GM12873 (cell line): ENCODE measurements around the gene RNF212B.

Experiments used
- TF ChIP-seq, protein P1 (sequence below): IDR thresholded peaks from 2 replicates; pipeline ENCODE4 v1.5.1; 2012; ENCODE audit warnings: low read depth, mild to moderate bottlenecking, moderate library complexity, low read length, control low read depth; ENCODE audit not compliant: insufficient read depth; ENCODE audit errors: missing control alignments

RNF212B gene, protein sequence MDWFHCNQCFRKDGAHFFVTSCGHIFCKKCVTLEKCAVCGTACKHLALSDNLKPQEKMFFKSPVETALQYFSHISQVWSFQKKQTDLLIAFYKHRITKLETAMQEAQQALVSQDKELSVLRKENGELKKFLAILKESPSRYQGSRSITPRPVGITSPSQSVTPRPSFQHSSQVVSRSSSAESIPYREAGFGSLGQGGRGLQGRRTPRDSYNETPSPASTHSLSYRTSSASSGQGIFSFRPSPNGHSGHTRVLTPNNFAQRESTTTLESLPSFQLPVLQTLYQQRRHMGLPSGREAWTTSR

DNA sequence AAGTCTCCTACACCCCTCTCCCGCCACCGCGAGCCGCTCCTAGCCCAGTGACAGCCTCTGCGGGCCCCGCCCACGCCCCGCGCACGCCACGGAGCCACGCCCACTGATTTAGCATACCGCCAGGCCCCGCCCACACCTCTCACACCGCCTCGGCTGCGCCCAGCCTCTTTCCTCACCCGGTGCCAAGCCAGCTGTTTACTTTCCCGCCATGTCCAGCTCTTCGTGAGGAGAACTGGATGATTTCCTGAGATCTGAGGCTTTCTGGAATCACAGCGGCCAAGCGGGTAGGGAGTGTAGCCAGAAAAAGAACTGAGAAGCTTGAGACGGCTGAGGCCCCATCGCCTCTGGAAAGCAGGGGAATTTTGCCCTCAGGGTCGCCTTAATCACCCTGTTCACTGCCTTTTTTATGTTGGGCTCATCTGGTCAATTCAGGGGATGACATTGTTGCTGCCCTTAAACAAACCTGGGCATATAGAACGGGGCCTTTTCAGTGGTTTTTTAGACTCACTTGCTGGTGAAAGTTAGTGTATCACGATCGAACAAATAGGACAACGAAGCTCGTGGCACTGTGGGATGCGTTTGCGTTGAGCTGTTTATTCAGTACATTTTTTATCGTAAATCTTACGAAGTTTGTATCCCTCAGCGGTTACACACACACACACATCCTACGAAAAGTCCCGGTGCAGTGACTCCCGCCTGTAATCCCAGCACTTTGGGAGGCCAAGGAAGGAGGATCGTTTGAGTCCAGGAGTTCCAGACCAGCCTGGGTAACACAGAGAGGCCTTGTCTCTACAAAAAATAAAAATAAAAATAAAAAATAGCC is at the start of gene RNF212B:
RNF212B (plus strand) TSS at position 165 of the 823 bp plus-strand sequence. CDS start 2,410 bp downstream, outside the sequence.
- TF ChIP-seq, protein P1, sequence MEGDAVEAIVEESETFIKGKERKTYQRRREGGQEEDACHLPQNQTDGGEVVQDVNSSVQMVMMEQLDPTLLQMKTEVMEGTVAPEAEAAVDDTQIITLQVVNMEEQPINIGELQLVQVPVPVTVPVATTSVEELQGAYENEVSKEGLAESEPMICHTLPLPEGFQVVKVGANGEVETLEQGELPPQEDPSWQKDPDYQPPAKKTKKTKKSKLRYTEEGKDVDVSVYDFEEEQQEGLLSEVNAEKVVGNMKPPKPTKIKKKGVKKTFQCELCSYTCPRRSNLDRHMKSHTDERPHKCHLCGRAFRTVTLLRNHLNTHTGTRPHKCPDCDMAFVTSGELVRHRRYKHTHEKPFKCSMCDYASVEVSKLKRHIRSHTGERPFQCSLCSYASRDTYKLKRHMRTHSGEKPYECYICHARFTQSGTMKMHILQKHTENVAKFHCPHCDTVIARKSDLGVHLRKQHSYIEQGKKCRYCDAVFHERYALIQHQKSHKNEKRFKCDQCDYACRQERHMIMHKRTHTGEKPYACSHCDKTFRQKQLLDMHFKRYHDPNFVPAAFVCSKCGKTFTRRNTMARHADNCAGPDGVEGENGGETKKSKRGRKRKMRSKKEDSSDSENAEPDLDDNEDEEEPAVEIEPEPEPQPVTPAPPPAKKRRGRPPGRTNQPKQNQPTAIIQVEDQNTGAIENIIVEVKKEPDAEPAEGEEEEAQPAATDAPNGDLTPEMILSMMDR, result no peak

DNA sequence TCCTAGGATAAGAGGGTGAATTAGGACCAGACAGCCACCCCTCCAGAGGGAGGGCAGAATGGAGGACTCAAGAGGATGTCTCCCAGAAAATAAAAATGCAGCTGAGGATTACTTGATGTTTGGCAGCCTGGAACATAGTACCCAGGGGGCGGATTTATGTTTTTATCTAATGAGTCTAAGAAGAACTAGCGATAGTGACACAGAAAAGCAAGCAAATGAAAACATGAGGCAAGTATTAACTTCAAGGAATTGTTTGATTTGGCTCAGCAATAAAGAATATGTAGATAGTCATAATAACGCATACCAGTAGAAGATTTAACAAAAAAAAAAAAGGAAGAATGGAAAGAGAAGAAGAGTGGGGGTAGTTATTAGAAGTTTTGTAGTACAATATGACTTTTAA is 44.3 kb upstream of the RNF212B start:
- TF ChIP-seq, protein P1, result no peak

DNA sequence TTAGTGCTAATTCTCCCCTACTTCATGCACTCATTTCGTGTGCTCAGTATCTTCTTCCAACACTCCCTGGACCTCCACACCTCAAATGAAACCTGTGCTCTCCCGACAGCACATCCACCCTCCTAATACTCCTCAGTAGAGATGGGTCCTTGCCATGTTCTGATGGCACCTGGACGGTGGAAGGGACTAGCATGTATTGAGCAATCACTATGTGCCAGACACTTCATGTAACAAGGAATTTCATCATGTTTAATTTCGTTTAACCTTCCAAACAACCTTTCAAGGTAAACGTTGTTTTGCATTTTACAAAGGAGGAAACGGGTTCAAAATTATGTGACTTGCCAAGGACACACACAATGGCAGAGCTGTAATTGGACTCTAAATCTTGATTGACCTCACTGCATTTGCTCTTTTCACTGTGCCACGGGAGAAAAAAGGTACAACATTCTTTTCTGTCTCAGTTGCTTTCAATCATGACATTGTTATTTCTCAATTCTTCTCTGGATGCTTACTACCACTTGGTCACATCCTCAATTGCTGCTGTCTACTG is 42.1 kb upstream of the RNF212B start:
- TF ChIP-seq, protein P1, result no peak

DNA sequence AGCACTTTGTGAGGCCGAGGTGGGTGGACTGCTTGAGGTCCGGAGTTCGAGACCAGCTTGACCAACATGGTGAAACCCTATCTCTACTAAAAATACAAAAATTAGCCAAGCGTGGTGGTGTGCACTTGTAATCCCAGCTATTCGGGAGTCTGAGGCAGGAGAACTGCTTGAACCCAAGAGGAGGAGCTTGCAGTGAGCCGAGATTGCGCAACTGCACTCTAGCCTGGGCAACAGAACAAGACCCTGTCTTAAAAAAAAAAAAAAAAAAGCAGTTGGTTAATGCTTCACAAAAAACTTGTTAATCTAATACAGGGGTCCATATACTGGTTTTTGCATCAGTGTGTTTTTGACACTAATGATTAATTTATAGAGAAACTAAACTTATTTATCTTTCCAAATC is 35.7 kb upstream of the RNF212B start:
- TF ChIP-seq, protein P1, result no peak

DNA sequence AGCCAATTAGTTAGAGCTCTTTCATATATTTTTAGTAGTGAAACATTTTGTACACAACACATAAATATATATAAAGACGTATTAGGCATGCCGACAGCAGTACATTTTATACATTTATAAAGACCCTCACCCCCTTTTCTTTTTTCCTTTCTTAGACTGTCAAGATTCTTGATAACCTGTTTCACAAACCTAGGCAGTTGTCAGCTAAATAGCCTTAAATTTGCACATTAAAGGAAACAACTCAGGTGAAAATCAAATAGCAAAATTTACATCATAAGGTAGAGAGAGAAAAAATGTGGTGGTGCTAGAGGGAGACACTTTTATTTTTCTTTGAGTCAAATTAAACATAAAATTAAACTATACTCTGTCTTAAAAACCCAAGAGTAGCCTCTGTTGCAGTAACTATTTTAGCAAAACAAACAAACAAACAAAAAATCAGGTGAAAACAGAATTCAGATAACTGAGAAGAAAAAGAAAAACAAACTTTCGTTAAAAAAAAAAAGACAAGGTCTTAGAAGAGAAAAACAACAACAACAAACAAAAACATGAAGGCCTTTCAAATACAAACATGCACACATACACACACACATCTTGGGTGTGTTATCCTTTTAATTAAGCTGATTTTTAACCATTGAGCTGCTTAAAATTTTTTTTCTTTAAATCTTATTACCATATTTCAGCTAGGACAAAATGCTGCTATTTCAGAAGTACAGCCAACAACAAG is 31.2 kb upstream of the RNF212B start:
- TF ChIP-seq, protein P1, result no peak

DNA sequence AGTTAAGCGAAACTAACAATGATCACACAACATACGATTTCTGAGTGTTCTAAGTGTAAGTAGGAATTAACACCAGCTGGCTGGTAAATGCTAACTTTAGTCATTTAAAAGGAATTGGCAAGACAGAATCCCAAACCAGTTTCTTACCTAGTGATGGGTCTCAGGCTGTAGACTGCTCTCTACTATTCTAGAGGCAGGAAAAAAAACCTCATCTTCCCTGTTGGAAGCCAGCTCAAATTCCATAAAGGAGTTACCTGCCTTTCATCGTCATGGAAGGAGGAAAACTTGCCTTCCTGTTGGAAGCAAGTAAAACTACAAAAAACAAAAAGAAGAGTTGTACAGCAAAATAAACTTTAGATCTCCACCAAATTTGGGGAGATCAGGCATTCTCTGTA is 30.6 kb upstream of the RNF212B start:
- TF ChIP-seq, protein P1, result no peak
